Ovary (tissue), 9 donors: Measurements from ENCODE around the gene MITF. TPM values are rescaled to one million over a fixed set of nuclear protein-coding genes. Genes with fewer than 3 reads are reported as not detected.

Source experiments
- DNase-seq, 5 donors: peaks; one replicate each; pipeline ENCODE4 v3.0.0-alpha.2; 2019 to 2020
- H3K27ac ChIP-seq, 2 donors: fragments of 200-600 bp; one replicate each; pipeline versions ENCODE4 v1.5.1 to v1.8.0; 2019 to 2022
- H3K27me3 ChIP-seq: fragments of 200-600 bp; one replicate; pipeline ENCODE4 v1.8.0; 2022
- H3K36me3 ChIP-seq: fragments of 200-600 bp; sonication (generic); one replicate; pipeline ENCODE4 v1.5.1; 2019
- H3K4me1 ChIP-seq: one replicate; pipeline ENCODE4 v1.8.1; 2013; ENCODE audit warnings: mild to moderate bottlenecking, moderate library complexity; ENCODE audit not compliant: insufficient read depth
- H3K4me3 ChIP-seq: fragments of 200-600 bp; sonication (generic); one replicate; pipeline ENCODE4 v1.5.1; 2017
- H3K9me3 ChIP-seq, 2 donors: fragments of 200-600 bp in 1 of 2; sonication (generic) in 1 of 2; one replicate each; pipeline versions ENCODE4 v1.5.1 to v1.8.1; 2013 to 2019; ENCODE audit warnings: mild to moderate bottlenecking in 1 of 2, moderate library complexity in 1 of 2
- EP300 ChIP-seq: sonication (generic); formaldehyde crosslinking; IDR thresholded peaks from one replicate; pipeline ENCODE4 v1.6.1; 2017; ENCODE audit warnings: antibody characterized with exemption
- POLR2A ChIP-seq: fragments of 450-650 bp; IDR thresholded peaks from one replicate; pipeline ENCODE4 v1.6.1; 2017; ENCODE audit warnings: antibody characterized with exemption, mild to moderate bottlenecking, moderate library complexity
- WGBS, 3 donors: extraction: QIAGEN DNeasy Blood & Tissue Kit in 1 of 3; methylation state at CpG; one replicate each; pipeline versions ENCODE4 v1.1.5 to v1.1.7; 2013 to 2017; 5-methylcytosine and 5-hydroxymethylcytosine counted together
- intact Hi-C, 4 donors: fragments of 100-400 bp; cut with DNase I; formaldehyde crosslinking; loops; one replicate each; pipeline versions ENCODE4 v1.11.0 to v1.15.1; 2022 to 2023
- polyA plus RNA-seq, 2 donors: library from polyadenylated mRNA; stranded (reverse); fragments of 200-250 nt in 1 of 2; fragments of 350-450 nt in 1 of 2; fragmentation: Illumina TruSeq in 1 of 2; extraction: RNeasy Lipid Tissue Mini Kit (QIAGEN cat#74804) in 1 of 2; gene quantifications; one replicate each; pipeline ENCODE4 v1.2.3, GENCODE V29; 2013 to 2014
- total RNA-seq, 7 donors: library from RNA; depleted of rRNA in 2 of 7; stranded (reverse); fragments of >200 nt in 2 of 7; fragmentation: NEBNext Ultra II Directional in 3 of 7; extraction: Animal tissue kit (Norgen Biotek cat#: 25700) in 3 of 7; gene quantifications; one replicate each; pipeline versions ENCODE4 v1.1.0 to v1.2.4, GENCODE V29; 2016 to 2023
- TF ChIP-seq, protein P1 (sequence below), 3 donors: fragments of 450-650 bp in 2 of 3; fragments of 200-600 bp in 1 of 3; IDR thresholded peaks; one replicate each; pipeline versions ENCODE4 v1.5.1 to v1.8.0; 2016 to 2022; ENCODE audit warnings: antibody characterized with exemption in 3 of 3, mild to moderate bottlenecking in 1 of 3
- donor health status: DM: no; HTN: no; CAD: no; lungs with moderate emphysema.
- donor health status: DM: no; HTN: no; CAD: no.
- donor health status: Bipolar disorder and iron deficiency.
- donor health status: DM: yes; HTN: yes; CAD: no.
- donor health status: DM: no; HTN: no; CAD: no.
- donor health status: DM: yes; HTN: yes; CAD: no.

MITF gene
- total and polyA plus RNA-seq, 9 donors, result 13.6 to 38.0 (median 24.9) TPM

DNA sequence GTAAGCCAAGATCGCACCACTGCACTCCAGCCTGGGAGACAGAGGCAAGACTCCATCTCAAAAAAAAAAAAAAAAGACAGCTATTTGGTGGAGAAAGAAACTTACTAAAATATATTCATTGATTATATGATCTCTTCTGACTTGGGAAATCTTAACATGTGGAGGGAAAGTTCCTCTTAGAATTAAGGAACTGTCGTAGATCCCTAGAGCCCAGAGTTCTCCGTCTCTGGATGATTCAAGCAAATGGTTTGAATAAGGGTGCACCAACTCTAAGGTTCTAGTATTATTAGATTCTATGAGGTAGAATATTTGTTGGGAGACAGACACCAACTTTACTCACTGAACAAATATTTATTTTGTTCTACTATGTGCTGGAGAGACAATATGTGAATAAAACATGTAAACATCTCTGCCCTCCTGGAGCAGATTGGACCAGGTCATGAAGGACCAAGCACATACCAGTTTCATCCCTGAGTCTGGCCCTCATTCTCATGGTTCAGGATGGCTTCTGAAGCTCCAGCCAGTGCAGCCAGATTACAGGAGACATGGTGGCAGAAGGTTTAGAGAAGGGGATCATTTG lies 129.7 kb downstream of the MITF start:
- Histone ChIP-seq H3K27ac (no peak overlapping the region), H3K36me3 (no peaks in the 10 kb centered on the region), H3K9me3 (no peaks in the 10 kb centered on the region), H3K4me3 (no peak overlapping the region), H3K4me1 (peaks cover 11% of the 10 kb centered on the region), H3K27me3 (no peaks in the 10 kb centered on the region)
- intact Hi-C loops, result no loop called here
- DNase-seq, result no peak
- whole genome bisulfite sequencing, 3 donors, result 90 to 98% (median 96%) methylated on average over 3 of the region's 3 CpGs
- TF ChIP-seq POLR2A (no peak), EP300 (no peak)
- TF ChIP-seq, protein P1, sequence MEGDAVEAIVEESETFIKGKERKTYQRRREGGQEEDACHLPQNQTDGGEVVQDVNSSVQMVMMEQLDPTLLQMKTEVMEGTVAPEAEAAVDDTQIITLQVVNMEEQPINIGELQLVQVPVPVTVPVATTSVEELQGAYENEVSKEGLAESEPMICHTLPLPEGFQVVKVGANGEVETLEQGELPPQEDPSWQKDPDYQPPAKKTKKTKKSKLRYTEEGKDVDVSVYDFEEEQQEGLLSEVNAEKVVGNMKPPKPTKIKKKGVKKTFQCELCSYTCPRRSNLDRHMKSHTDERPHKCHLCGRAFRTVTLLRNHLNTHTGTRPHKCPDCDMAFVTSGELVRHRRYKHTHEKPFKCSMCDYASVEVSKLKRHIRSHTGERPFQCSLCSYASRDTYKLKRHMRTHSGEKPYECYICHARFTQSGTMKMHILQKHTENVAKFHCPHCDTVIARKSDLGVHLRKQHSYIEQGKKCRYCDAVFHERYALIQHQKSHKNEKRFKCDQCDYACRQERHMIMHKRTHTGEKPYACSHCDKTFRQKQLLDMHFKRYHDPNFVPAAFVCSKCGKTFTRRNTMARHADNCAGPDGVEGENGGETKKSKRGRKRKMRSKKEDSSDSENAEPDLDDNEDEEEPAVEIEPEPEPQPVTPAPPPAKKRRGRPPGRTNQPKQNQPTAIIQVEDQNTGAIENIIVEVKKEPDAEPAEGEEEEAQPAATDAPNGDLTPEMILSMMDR (IDR thresholded peaks at IDR 0.05), result no peak

DNA sequence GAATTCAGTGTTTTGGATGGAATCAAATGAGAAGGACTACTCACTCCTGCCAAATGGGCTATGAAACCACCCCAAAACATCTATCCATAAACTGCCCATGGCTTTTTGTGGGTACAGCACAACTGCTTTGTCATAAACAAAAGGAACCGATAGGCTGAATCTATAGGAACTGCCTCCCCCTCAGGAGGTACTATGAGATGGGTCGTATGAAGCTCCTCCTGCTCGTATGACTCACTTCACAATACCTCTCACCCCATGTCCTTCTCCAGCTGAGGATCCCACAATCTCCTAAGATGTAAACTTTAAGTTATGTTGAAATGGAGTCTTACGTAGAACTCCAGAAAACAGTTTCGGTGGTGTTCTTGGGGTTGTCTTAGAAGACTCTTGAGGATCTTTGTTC lies 130.4 kb downstream of the MITF start:
- intact Hi-C loops, result no loop called here
- Histone ChIP-seq H3K4me1 (peaks cover 11% of the 10 kb centered on the region), H3K27ac (no peak overlapping the region)

DNA sequence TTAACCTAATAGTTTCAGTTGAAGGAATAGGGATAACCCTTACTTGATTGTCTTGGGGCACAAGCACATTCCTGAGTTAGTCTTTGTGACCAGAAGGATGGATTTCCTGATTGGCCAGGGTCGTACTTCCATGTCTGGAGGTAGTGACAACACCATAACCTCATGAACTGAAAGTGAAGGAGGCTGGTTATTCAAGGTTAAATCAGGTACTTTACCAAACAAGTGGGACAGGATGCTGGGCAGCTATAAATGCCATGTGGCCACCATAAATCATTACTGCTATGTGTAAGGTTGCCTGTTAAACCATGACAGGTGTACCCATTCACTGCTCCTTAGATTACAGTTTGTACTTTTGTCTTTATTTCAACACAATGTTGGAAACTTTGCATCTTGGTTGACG lies 132.0 kb downstream of the MITF start:
- Histone ChIP-seq H3K27ac (no peak overlapping the region), H3K4me1 (peaks cover 4% of the 10 kb centered on the region), H3K27me3 (no peaks in the 10 kb centered on the region), H3K4me3 (no peak overlapping the region), H3K9me3 (no peaks in the 10 kb centered on the region), H3K36me3 (no peaks in the 10 kb centered on the region)
- TF ChIP-seq EP300, result no peak
- TF ChIP-seq, protein P1 (IDR thresholded peaks at IDR 0.05), result no peak
- TF ChIP-seq POLR2A, result no peak
- intact Hi-C loops, result no loop called here
- DNase-seq, result no peak
- 91 to 95% (median 92%) methylated on average over 2 of the region's 2 CpGs for WGBS, 3 donors

More for the DNA sequence above, 130.4 kb downstream of the MITF start:
- 91 to 96% (median 94%) methylated on average over 5 of the region's 5 CpGs for WGBS, 3 donors
- no peaks in the 10 kb centered on the region for H3K27me3 ChIP-seq
- TF ChIP-seq, protein P1 (IDR thresholded peaks at IDR 0.05), result no peak
- TF ChIP-seq EP300 (no peak), POLR2A (no peak)
- no peaks in the 10 kb centered on the region for H3K9me3 ChIP-seq
- no peak for DNase-seq
- H3K4me3 ChIP-seq, result no peak overlapping the region
- H3K36me3 ChIP-seq, result no peaks in the 10 kb centered on the region

DNA sequence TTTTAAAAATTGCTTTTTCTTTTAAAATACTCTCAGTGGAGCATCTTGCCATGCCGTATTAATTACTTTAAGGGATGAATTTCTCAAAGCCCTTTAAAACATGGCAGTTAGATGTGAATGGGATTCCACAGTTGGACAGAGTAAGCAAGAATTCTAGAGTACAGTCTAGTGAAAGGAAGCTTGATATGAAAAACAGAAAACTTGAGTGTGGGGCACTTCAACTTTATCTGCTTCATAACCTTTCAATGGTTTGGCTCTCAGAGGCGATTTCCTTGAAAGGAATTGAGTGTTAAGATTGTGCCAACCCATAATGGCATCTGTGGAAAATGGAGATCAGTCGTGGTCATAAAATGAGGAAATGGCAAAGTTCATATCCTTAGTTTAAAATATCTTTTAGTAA lies 132.6 kb downstream of the MITF start:
- no peak for DNase-seq
- no peaks in the 10 kb centered on the region for H3K9me3 ChIP-seq
- no peak overlapping the region for H3K4me3 ChIP-seq
- TF ChIP-seq, protein P1 (IDR thresholded peaks at IDR 0.05), result no peak
- TF ChIP-seq EP300 (no peak), POLR2A (no peak)
- no peaks in the 10 kb centered on the region for H3K27me3 ChIP-seq
- H3K4me1 ChIP-seq, result peaks cover 2% of the 10 kb centered on the region
- H3K27ac ChIP-seq, result no peak overlapping the region
- WGBS, 3 donors, result 79 to 92% (median 90%) methylated on average over 3 of the region's 3 CpGs
- H3K36me3 ChIP-seq, result no peaks in the 10 kb centered on the region
- intact Hi-C loops, result no loop called here
